HepG2 (cell line): ENCODE measurements around the gene CCER1. TPM values are rescaled to one million over a fixed set of nuclear protein-coding genes. Genes with fewer than 3 reads are reported as not detected.

ENCODE experiments used
- ATAC-seq: fragments of 200-7000 bp; cut with Tn5 transposase; 3 replicates; pipeline ENCODE4 v1.9.1; 2020; ENCODE audit warnings: mild to moderate bottlenecking, moderate library complexity
- BruUV-seq: library from RNA; stranded (reverse); fragments of 400-500 nt; replicated peaks from 2 replicates; lab custom pipeline; 2021; lab: Mats Ljungman, UMichigan
- CTCF ChIA-PET: fragments of 300-600 bp; formaldehyde crosslinking; extraction: SDS; loops from one replicate; lab custom pipeline; 2021; ENCODE audit warnings: low total read pairs, inconsistent platforms, low intra/inter-chr PET ratio; lab: Yijun Ruan, JAX
- POLR2A ChIA-PET: fragments of 350-600 bp; sonication (Branson Sonifier 250); formaldehyde crosslinking; loops from one replicate; lab custom pipeline; 2020; ENCODE audit warnings: antibody characterized with exemption, inconsistent platforms; lab: Yijun Ruan, JAX
- DNase-seq: peaks from one replicate; pipeline ENCODE4 v3.0.0-alpha.2; 2015; ENCODE audit warnings: low spot score
- FAIRE-seq: peaks from 3 replicates; lab custom pipeline; 2011; peaks lifted over from hg19 to GRCh38; lab: Jason Lieb, UNC
- H2AFZ ChIP-seq: one replicate; pipeline ENCODE4 v1.6.1; 2011; ENCODE audit warnings: low read length, inconsistent platforms
- H3K27ac ChIP-seq: fragments of 300-600 bp; 3 replicates; pipeline ENCODE4 v1.8.0; 2011; ENCODE audit warnings: mixed run types, mild to moderate bottlenecking, mixed read lengths, low read length, inconsistent platforms; ENCODE audit not compliant: insufficient read depth; ENCODE audit errors: extremely low read length
- H3K27me3 ChIP-seq, 2 experiments: fragments of 200-600 bp in 1 of 2; 2 replicates in 1 of 2; 3 replicates in 1 of 2; pipeline versions ENCODE4 v1.6.0 to v1.8.0; 2011; ENCODE audit warnings: low read length in 2 of 2, mild to moderate bottlenecking in 2 of 2, moderate library complexity in 2 of 2, inconsistent platforms in 1 of 2; ENCODE audit not compliant: insufficient read depth in 2 of 2, control insufficient read depth in 1 of 2
- H3K36me3 ChIP-seq, 2 experiments: fragments of 200-600 bp in 1 of 2; replicated peaks in 1 of 2; 2 replicates in 1 of 2; 3 replicates in 1 of 2; pipeline versions ENCODE4 v1.5.1 to v1.8.0; 2011; ENCODE audit warnings: low read length in 2 of 2, inconsistent platforms in 1 of 2; ENCODE audit not compliant: insufficient read depth in 2 of 2, control insufficient read depth in 1 of 2
- H3K4me1 ChIP-seq: 2 replicates; pipeline ENCODE4 v1.5.1; 2012; ENCODE audit warnings: low read length, inconsistent platforms; ENCODE audit not compliant: insufficient read depth
- H3K4me2 ChIP-seq: 2 replicates; pipeline ENCODE4 v1.6.0; 2011; ENCODE audit warnings: low read depth, low read length, inconsistent platforms
- H3K4me3 ChIP-seq, 3 experiments: fragments of 200-600 bp in 1 of 3; sonication (generic), shearing (Covaris generic) in 1 of 3; replicated peaks in 1 of 3; 2 replicates each; pipeline ENCODE4 v1.5.1; 2011 to 2016; ENCODE audit warnings: low read length in 3 of 3, inconsistent platforms in 2 of 3, low read depth in 2 of 3, mild to moderate bottlenecking in 2 of 3, control low read depth in 1 of 3, mixed read lengths in 1 of 3; ENCODE audit not compliant: insufficient read depth in 1 of 3
- H3K79me2 ChIP-seq: one replicate; pipeline ENCODE4 v1.6.1; 2011; ENCODE audit warnings: low read length, inconsistent platforms; ENCODE audit not compliant: insufficient read depth
- H3K9ac ChIP-seq: 2 replicates; pipeline ENCODE4 v1.6.0; 2011; ENCODE audit warnings: mild to moderate bottlenecking, low read depth, low read length, inconsistent platforms; ENCODE audit not compliant: insufficient read depth
- H3K9me3 ChIP-seq: 2 replicates; pipeline ENCODE4 v1.5.1; 2012; ENCODE audit warnings: mild to moderate bottlenecking, low read length
- H4K20me1 ChIP-seq: 2 replicates; pipeline ENCODE4 v1.6.0; 2011; ENCODE audit warnings: inconsistent platforms, mild to moderate bottlenecking, low read length, moderate library complexity; ENCODE audit not compliant: insufficient read depth
- ARID5B ChIP-seq: IDR thresholded peaks from 2 replicates; pipeline ENCODE4 v1.4.0; 2020; ENCODE audit warnings: mild to moderate bottlenecking, missing genetic modification reagents
- ATF7-NPFF ChIP-seq: sonication (generic); formaldehyde crosslinking; IDR thresholded peaks from 2 replicates; pipeline ENCODE4 v1.8.1; 2023; ENCODE audit warnings: mild to moderate bottlenecking, low read depth, missing genetic modification reagents, moderate library complexity
- CHCHD3 ChIP-seq: sonication (generic); formaldehyde crosslinking; IDR thresholded peaks from 2 replicates; pipeline ENCODE4 v1.8.0; 2022; ENCODE audit warnings: mild to moderate bottlenecking, missing genetic modification reagents, moderate library complexity
- HNF4A ChIP-seq: sonication (generic); formaldehyde crosslinking; IDR thresholded peaks from 2 replicates; pipeline ENCODE4 v1.4.0; 2020; ENCODE audit warnings: missing genetic modification reagents
- HNRNPH1 ChIP-seq: fragments of 200-400 bp; formaldehyde crosslinking; optimal IDR thresholded peaks from 2 replicates; pipeline ENCODE3; 2017; ENCODE audit warnings: mild to moderate bottlenecking, low read depth, low read length
- MTA3 ChIP-seq: sonication (generic); formaldehyde crosslinking; IDR thresholded peaks from 2 replicates; pipeline ENCODE4 v1.4.0; 2020; ENCODE audit warnings: missing genetic modification reagents
- MYNN ChIP-seq: sonication (generic); formaldehyde crosslinking; IDR thresholded peaks from 2 replicates; pipeline ENCODE4 v1.4.0; 2020; ENCODE audit warnings: mild to moderate bottlenecking, low read depth, missing genetic modification reagents
- RFX5 ChIP-seq: IDR thresholded peaks from 2 replicates; pipeline ENCODE4 v1.6.1; 2011; ENCODE audit warnings: low read depth, low read length, improper control_type of control experiment
- RNF2 ChIP-seq: fragments of 450-650 bp; conservative IDR thresholded peaks from 2 replicates; pipeline ENCODE4 v1.6.1; 2016; ENCODE audit warnings: low read depth
- SOX5 ChIP-seq: IDR thresholded peaks from 2 replicates; pipeline ENCODE4 v1.6.1; 2016; ENCODE audit warnings: borderline replicate concordance
- SP2 ChIP-seq: sonication (generic); formaldehyde crosslinking; IDR thresholded peaks from 2 replicates; pipeline ENCODE4 v1.5.1; 2020; ENCODE audit warnings: mild to moderate bottlenecking, missing genetic modification reagents
- TBP ChIP-seq: sonication (generic); formaldehyde crosslinking; IDR thresholded peaks from 2 replicates; pipeline ENCODE4 v1.5.0; 2020; ENCODE audit warnings: missing genetic modification reagents
- TMF1 ChIP-seq: sonication (generic); formaldehyde crosslinking; IDR thresholded peaks from 2 replicates; pipeline ENCODE4 v1.8.1; 2022; ENCODE audit warnings: low read depth, missing genetic modification reagents
- ZC3H13 ChIP-seq: sonication (generic); formaldehyde crosslinking; IDR thresholded peaks from 2 replicates; pipeline ENCODE4 v1.8.1; 2023; ENCODE audit warnings: mild to moderate bottlenecking, missing genetic modification reagents, moderate library complexity
- ZNF350 ChIP-seq: sonication (generic); formaldehyde crosslinking; IDR thresholded peaks from 2 replicates; pipeline ENCODE4 v1.4.0; 2020; ENCODE audit warnings: mild to moderate bottlenecking, low read depth, missing genetic modification reagents, borderline replicate concordance
- ZNF768 ChIP-seq: sonication (generic); formaldehyde crosslinking; IDR thresholded peaks from 2 replicates; pipeline ENCODE4 v1.4.0; 2020; ENCODE audit warnings: missing genetic modification reagents
- WGBS: methylation state at CpG from one replicate; pipeline ENCODE4 v1.1.6; 2017; ENCODE audit warnings: low lambda C conversion rate; 5-methylcytosine and 5-hydroxymethylcytosine counted together
- in situ Hi-C: cut with HindIII; loops from 2 replicates; pipeline ENCODE4 v1.10.0; 2017; ENCODE audit warnings: low pct_unique_long_range_greater_than_20kb; ENCODE audit not compliant: extremely low pct_ligation_motif_present
- intact Hi-C: fragments of 100-400 bp; cut with micrococcal nuclease; formaldehyde crosslinking; loops from one replicate; pipeline ENCODE4 v1.10.0; 2022; ENCODE audit not compliant: unreplicated experiment
- polyA plus RNA-seq, 8 experiments: library from polyadenylated mRNA; depleted of rRNA in 3 of 8; stranded (reverse) in 7 of 8; unstranded in 1 of 8; fragments of >200 nt; fragmentation: Illumina TruSeq in 4 of 8; extraction: Trizol in 4 of 8; gene quantifications; 2 replicates each; pipeline versions ENCODE4 v1.2.1 to v1.2.3, GENCODE V29; 2011 to 2016; ENCODE audit warnings: low read depth in 4 of 8, missing spikeins in 1 of 8, mixed read lengths in 1 of 8; ENCODE audit not compliant: insufficient read depth in 1 of 8
- total RNA-seq, 5 experiments: library from RNA; depleted of rRNA; stranded (reverse); fragments of >200 nt; fragmentation: Illumina TruSeq; extraction: Trizol; gene quantifications; 2 replicates each; pipeline ENCODE4 v1.2.3, GENCODE V29; 2016; ENCODE audit warnings: low read depth in 1 of 5
- TF ChIP-seq, protein P1 (sequence below): sonication (generic); formaldehyde crosslinking; IDR thresholded peaks from 2 replicates; pipeline ENCODE4 v1.4.0; 2020; ENCODE audit warnings: missing genetic modification reagents

CCER1 gene
- total and polyA plus RNA-seq, 2 of the 13 experiments (the other 11 are each of a cell fraction or from before 2014, with no cell fraction given), result not detected

DNA sequence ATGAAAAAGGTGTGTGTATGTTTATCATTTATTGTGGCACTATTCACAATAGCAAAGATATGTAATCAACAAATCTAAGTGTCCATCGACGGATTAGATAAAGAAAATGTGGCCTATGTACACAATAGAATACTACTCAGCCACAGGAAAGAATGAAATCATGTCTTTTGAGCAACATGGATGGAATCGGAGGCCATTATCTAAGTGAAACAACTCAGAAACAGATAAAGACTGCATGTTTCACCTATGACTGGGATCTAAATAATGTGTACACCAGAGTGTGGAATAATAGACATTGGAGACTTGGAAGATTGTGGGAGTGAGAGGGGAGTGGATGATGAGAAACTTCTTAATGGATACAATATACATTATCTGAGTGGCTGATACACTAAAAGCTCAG, 44.0 kb downstream of the CCER1 start:
- no peak overlapping the region for H3K9ac ChIP-seq
- H3K4me1 ChIP-seq, result no peaks in the 10 kb centered on the region
- H3K36me3 ChIP-seq, result no peaks in the 10 kb centered on the region
- H3K4me3 ChIP-seq, result no peak overlapping the region
- no peak for DNase-seq
- H2AFZ ChIP-seq, result no peak overlapping the region
- BruUV-seq, result no TSS peak
- H3K79me2 ChIP-seq, result no peaks in the 10 kb centered on the region
- in situ Hi-C loops (no loop called here), intact Hi-C loops (no loop called here)
- H4K20me1 ChIP-seq, result no peaks in the 10 kb centered on the region
- ChIA-PET POLR2A (no interaction called here), CTCF (no interaction called here)
- no peaks in the 10 kb centered on the region for H3K27me3 ChIP-seq
- no peak overlapping the region for H3K4me2 ChIP-seq
- no peak for FAIRE-seq
- no peaks in the 10 kb centered on the region for H3K9me3 ChIP-seq
- no peak for ATAC-seq
- TF ChIP-seq ZNF768 (CRISPR knock-in tag) (no peak), SP2 (CRISPR knock-in tag) (no peak), TMF1 (CRISPR knock-in tag) (no peak), CHCHD3 (CRISPR knock-in tag) (no peak), ATF7-NPFF (no peak), MYNN (CRISPR knock-in tag) (no peak), ARID5B (CRISPR knock-in tag) (no peak), HNRNPH1 (no peak), RNF2 (no peak), ZC3H13 (CRISPR knock-in tag) (no peak), TBP (CRISPR knock-in tag) (no peak), MTA3 (CRISPR knock-in tag) (no peak), SOX5 (CRISPR knock-in tag) (no peak), RFX5 (no peak), ZNF350 (CRISPR knock-in tag) (no peak), HNF4A (CRISPR knock-in tag) (no peak)
- TF ChIP-seq, protein P1, sequence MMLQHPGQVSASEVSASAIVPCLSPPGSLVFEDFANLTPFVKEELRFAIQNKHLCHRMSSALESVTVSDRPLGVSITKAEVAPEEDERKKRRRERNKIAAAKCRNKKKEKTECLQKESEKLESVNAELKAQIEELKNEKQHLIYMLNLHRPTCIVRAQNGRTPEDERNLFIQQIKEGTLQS (CRISPR knock-in tag), result no peak
- H3K27ac ChIP-seq, result no peak overlapping the region
- WGBS, result 28% methylated on average over 3 of the region's 3 CpGs
